Heart left ventricle (tissue), 13 donors: Measurements from ENCODE around the gene AMDHD1.

Experiments
- POLR2A ChIP-seq, 2 donors: fragments of 450-650 bp; IDR thresholded peaks; one replicate each; pipeline ENCODE4 v1.6.1; 2017; ENCODE audit warnings: antibody characterized with exemption in 2 of 2, mild to moderate bottlenecking in 2 of 2, moderate library complexity in 2 of 2
- TF ChIP-seq, protein P1 (sequence below), 12 donors: fragments of 200-600 bp; sonication (generic) in 4 of 12; IDR thresholded peaks; one replicate each; pipeline versions ENCODE4 v1.5.0 to v1.8.0; 2018 to 2022; ENCODE audit warnings: antibody characterized with exemption in 12 of 12, mild to moderate bottlenecking in 5 of 12
- donor health status: ischemic (EF 13 %, LVEDD 7.1; RV severe dilation, severe dysfunction).
- donor health status: DM: no; HTN: yes; CAD: no.
- donor health status: DM: no; HTN: no; CAD: no.
- donor health status: ischemic (EF 25% LVEDD 6.9; RV normal size, moderate dysfunction).
- donor health status: ischemic (EF 25% LVEDD 5.7; RV mildly dilated, moderate dysfunction).
- donor health status: ischemic (EF 35%, LVEDD 5.7; RV mildly dilated, moderate dysfunction).
- donor health status: nonischemic (EF 11% LVEDD 7.7; RV severe dilation, severe dysfunction).
- donor health status: DM: yes; HTN: yes; CAD: no.
- donor health status: PGD.
- donor health status: ischemic (EF 29% LVEDD 5.4; RV normal size, mild dysfunction).
- donor health status: nonischemic (EF 23%, LVEDD 6.1; RV moderate dilation, normal function).

- TF ChIP-seq, protein P1, sequence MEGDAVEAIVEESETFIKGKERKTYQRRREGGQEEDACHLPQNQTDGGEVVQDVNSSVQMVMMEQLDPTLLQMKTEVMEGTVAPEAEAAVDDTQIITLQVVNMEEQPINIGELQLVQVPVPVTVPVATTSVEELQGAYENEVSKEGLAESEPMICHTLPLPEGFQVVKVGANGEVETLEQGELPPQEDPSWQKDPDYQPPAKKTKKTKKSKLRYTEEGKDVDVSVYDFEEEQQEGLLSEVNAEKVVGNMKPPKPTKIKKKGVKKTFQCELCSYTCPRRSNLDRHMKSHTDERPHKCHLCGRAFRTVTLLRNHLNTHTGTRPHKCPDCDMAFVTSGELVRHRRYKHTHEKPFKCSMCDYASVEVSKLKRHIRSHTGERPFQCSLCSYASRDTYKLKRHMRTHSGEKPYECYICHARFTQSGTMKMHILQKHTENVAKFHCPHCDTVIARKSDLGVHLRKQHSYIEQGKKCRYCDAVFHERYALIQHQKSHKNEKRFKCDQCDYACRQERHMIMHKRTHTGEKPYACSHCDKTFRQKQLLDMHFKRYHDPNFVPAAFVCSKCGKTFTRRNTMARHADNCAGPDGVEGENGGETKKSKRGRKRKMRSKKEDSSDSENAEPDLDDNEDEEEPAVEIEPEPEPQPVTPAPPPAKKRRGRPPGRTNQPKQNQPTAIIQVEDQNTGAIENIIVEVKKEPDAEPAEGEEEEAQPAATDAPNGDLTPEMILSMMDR (IDR thresholded peaks at IDR 0.05), result no peak
- TF ChIP-seq POLR2A (IDR thresholded peaks at IDR 0.05), result no peak
Measured at GRCh38 chr12:95956557-95957145, 13.5 kb downstream of the AMDHD1 start.
